Measurements from ENCODE around the gene AMPD1. TPM values are rescaled to one million over a fixed set of nuclear protein-coding genes. Genes with fewer than 3 reads are reported as not detected.

Gene AMPD1
- total and polyA plus RNA-seq, 10 of the 15 experiments (the other 5 are each of a cell fraction or from before 2014, with no cell fraction given): 0.12 to 0.30 (median 0.14) TPM; not detected in 7

GRCh38 chr1:114694540-114695310, 621 bp downstream of the AMPD1 start:
- RAD21 ChIA-PET (ENCODE audit: unreplicated experiment): no interaction called here
- TF ChIP-seq JUND (IDR thresholded peaks at IDR 0.05; ENCODE audit: low read depth, low read length) (no peak), POLR2AphosphoS2 (IDR thresholded peaks at IDR 0.05; ENCODE audit: low read depth, low read length) (no peak), STAT1 (conservative IDR thresholded peaks at IDR 0.05) (no peak), ZNF274 (IDR thresholded peaks at IDR 0.05; ENCODE audit: insufficient read depth, insufficient read length) (no peak), SPI1 (IDR thresholded peaks at IDR 0.05; ENCODE audit: borderline replicate concordance, insufficient read depth, low read depth, low read length) (no peak), EGR1 (IDR thresholded peaks at IDR 0.05; ENCODE audit: borderline replicate concordance in 1 of 2, low read depth in 2 of 2, low read length in 2 of 2) (no peak), HDAC6 (IDR thresholded peaks at IDR 0.05; ENCODE audit: unreplicated experiment) (no peak), KAT2A (conservative IDR thresholded peaks at IDR 0.05; ENCODE audit: control insufficient read depth, low read depth, low read length) (no peak), CHD1 (IDR thresholded peaks at IDR 0.05; ENCODE audit: low read depth, low read length) (no peak), USF1 (IDR thresholded peaks at IDR 0.05; ENCODE audit: borderline replicate concordance, extremely low read length, insufficient read depth, low read depth, low read length) (no peak)
- TF ChIP-seq, protein P1, sequence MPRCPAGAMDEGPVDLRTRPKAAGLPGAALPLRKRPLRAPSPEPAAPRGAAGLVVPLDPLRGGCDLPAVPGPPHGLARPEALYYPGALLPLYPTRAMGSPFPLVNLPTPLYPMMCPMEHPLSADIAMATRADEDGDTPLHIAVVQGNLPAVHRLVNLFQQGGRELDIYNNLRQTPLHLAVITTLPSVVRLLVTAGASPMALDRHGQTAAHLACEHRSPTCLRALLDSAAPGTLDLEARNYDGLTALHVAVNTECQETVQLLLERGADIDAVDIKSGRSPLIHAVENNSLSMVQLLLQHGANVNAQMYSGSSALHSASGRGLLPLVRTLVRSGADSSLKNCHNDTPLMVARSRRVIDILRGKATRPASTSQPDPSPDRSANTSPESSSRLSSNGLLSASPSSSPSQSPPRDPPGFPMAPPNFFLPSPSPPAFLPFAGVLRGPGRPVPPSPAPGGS (IDR thresholded peaks at IDR 0.05; ENCODE audit: borderline replicate concordance, insufficient read depth, low read depth, low read length, poor library complexity, severe bottlenecking): no peak
- 45% methylated on average over 9 of the region's 9 CpGs for whole genome bisulfite sequencing (ENCODE audit: insufficient coverage, insufficient replicate concordance, low lambda C conversion rate, missing lambda C conversion rate)
- H2AFZ ChIP-seq (ENCODE audit: control insufficient read depth, low read depth, low read length): no peak overlapping the region
- CTCF ChIA-PET: interaction anchor here (0.7 to 1.8 kb wide), 5 partner anchors 11 to 1712 kb away, joined by 3 to 4 read pairs (median 4); partner anchors contain the start of gene DENND2C
- H3K9me3 ChIP-seq (replicated peaks; ENCODE audit: control insufficient read depth, insufficient read depth, low read length): no peaks in the 10 kb centered on the region
- no peaks in the 10 kb centered on the region for H3K27me3 ChIP-seq (replicated peaks in 1 of 2; ENCODE audit: control insufficient read depth in 2 of 2, insufficient read depth in 2 of 2, low read length in 1 of 2)
- FAIRE-seq: no peak
- H3K27ac ChIP-seq (ENCODE audit: control insufficient read depth, insufficient read depth): no peak overlapping the region
- POLR2A ChIA-PET: no interaction called here
- no peaks in the 10 kb centered on the region for H3K4me1 ChIP-seq (ENCODE audit: control insufficient read depth, insufficient read depth, low read length)
- H3K4me2 ChIP-seq (ENCODE audit: control insufficient read depth, insufficient read depth): no peak overlapping the region
- DNase-seq (ENCODE audit: low read depth, low spot score): no peak
- BruUV-seq (replicated peaks): no TSS peak
- intact Hi-C loops (cut with micrococcal nuclease; ENCODE audit: unreplicated experiment) (no loop called here), in situ Hi-C loops (cut with MboI) (no loop called here)
- H3K9ac ChIP-seq (ENCODE audit: control insufficient read depth, insufficient read depth, low read length): no peak overlapping the region
- SMC1A ChIA-PET (ENCODE audit: uncharacterized antibody, unreplicated experiment): interaction anchor here (0.7 to 1.0 kb wide), 2 partner anchors 16 to 20 kb away, joined by 4 read pairs; no protein-coding TSS in a partner anchor
- no peaks in the 10 kb centered on the region for H3K36me3 ChIP-seq (ENCODE audit: control insufficient read depth in 2 of 2, insufficient read depth in 2 of 2, low read length in 1 of 2)
- no peak for ATAC-seq
- H3K79me2 ChIP-seq (ENCODE audit: control insufficient read depth, insufficient read depth, low read length): no peaks in the 10 kb centered on the region
- no peak overlapping the region for H3K4me3 ChIP-seq
- H4K20me1 ChIP-seq (ENCODE audit: control insufficient read depth, insufficient read depth): no peaks in the 10 kb centered on the region

All from GM12878 (cell line).